ENCODE results near the gene RNF208. TPM values are rescaled to one million over a fixed set of nuclear protein-coding genes. Genes with fewer than 3 reads are reported as not detected.

RNF208 gene
- polyA plus RNA-seq, 2 of the 4 experiments (the other 2 are of a cell fraction): 0.06 to 1.7 TPM

DNA sequence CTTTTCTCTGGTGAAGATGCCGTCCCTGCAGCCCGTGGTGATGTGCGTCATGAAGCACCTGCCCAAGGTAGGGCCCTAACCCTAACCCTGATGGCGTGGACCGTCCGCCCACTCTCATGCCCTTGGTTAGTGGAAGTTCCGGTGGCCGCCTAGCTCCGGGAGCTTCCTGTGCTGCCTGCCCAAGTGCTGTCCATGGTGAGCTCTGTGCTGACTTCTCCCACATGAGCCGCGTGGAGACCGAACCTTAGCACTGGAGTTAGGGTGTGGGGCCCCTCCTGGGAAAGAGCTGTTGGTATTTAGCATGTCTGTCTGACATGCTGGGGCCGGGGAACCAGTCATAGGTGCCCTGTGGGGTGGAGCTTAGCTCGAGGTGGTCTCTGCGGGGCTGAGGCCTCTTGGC, 34.3 kb upstream of the RNF208 start:
- CTCF ChIA-PET: interaction anchor here (0.6 to 17.1 kb wide), 7 partner anchors 10 to 137 kb away, joined by 3 to 236 read pairs (median 4); partner anchors contain the start of genes NRARP, TOR4A and TUBB4B

DNA sequence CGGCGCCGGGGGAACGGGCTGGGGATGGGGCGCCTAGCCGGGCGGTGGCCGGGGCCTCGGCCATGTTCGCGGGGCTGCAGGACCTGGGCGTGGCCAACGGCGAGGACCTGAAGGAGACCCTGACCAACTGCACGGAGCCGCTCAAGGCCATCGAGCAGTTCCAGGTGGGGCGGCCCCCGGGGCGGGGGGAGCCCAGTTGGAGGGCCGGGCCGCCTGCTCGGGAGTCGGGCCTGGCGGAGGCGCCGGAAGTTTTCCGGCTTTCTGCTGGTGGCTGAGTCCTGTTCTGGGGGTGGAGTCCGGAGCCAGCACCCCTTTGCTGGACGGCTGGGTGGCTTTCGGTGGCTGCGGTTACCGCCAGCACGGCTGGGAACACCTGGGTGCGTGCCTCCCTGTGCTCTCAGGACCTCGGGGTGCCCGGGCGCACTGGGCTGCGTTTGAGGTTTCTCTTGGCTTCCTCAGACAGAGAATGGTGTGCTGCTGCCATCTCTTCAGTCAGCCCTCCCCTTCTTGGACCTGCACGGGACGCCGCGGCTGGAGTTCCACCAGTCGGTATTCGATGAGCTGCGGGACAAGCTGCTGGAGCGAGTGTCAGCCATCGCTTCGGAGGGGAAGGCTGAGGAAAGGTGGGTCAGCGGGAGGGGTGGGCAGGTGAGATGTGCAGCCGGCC, 33.5 kb upstream of the RNF208 start:
- 8% methylated on average over 20 of the region's 51 CpGs for WGBS (ENCODE audit: missing lambda C conversion rate)
- TF ChIP-seq JUN (IDR thresholded peaks at IDR 0.05) (peak in 1 of 2 experiments; percentile 14; a peak in 2 of 5 replicates), KDM5A (IDR thresholded peaks at IDR 0.05) (peak; percentile 60; the same call in 1 of the 2 replicates), NR3C1 (IDR thresholded peaks at IDR 0.05) (no peak)
- ATAC-seq (peak; percentile 60 to 65), DNase-seq (ENCODE audit: low read depth in 1 of 2, low spot score in 1 of 2) (peak in 1 of 2 experiments; percentile 43), FAIRE-seq (no peak)
- Histone ChIP-seq H3K27ac (peak overlapping the region; percentile 90 to 98), H3K9me3 (no peaks in the 10 kb centered on the region), H3K4me3 (peak overlapping the region; percentile 93), H3K4me2 (peak overlapping the region; percentile 100), H3K4me1 (peaks cover 20% of the 10 kb centered on the region)
- ChIA-PET CTCF (interaction anchor here (1.1 to 17.1 kb wide), 9 partner anchors 11 to 119 kb away, joined by 3 to 236 read pairs (median 4); partner anchors contain the start of genes NRARP, RNF224 and TUBB4B), POLR2A (interaction anchor here (1.0 to 4.7 kb wide), 4 partner anchors 10 to 126 kb away, joined by 3 to 97 read pairs (median 4); partner anchors contain the start of gene TUBB4B)

More for the DNA sequence above, 34.3 kb upstream of the RNF208 start:
- Histone ChIP-seq H3K4me1 (peaks cover 20% of the 10 kb centered on the region), H3K4me3 (peak overlapping the region; percentile 93), H3K4me2 (peak overlapping the region; percentile 100), H3K27ac (peak overlapping the region; percentile 90 to 98; a peak in 4 of 6 replicates), H3K9me3 (no peaks in the 10 kb centered on the region)
- ATAC-seq (no peak), DNase-seq (ENCODE audit: low read depth in 1 of 2, low spot score in 1 of 2) (no peak), FAIRE-seq (no peak)
- POLR2A ChIA-PET: interaction anchor here (0.8 to 4.7 kb wide), 5 partner anchors 11 to 127 kb away, joined by 3 to 97 read pairs (median 3); partner anchors contain the start of gene TUBB4B
- 89% methylated on average over 14 of the region's 15 CpGs for WGBS (ENCODE audit: missing lambda C conversion rate)
- TF ChIP-seq, protein P1, sequence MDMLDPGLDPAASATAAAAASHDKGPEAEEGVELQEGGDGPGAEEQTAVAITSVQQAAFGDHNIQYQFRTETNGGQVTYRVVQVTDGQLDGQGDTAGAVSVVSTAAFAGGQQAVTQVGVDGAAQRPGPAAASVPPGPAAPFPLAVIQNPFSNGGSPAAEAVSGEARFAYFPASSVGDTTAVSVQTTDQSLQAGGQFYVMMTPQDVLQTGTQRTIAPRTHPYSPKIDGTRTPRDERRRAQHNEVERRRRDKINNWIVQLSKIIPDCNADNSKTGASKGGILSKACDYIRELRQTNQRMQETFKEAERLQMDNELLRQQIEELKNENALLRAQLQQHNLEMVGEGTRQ (IDR thresholded peaks at IDR 0.05): no peak
- no peak for TF ChIP-seq FOSB (CRISPR knock-in tag; IDR thresholded peaks at IDR 0.05)
- no peak for TF ChIP-seq CBX2 (IDR thresholded peaks at IDR 0.05; ENCODE audit: borderline replicate concordance, low read depth)
- no peak for TF ChIP-seq BHLHE40 (IDR thresholded peaks at IDR 0.05; ENCODE audit: low read depth, low read length)
- TF ChIP-seq ZC3H11A (IDR thresholded peaks at IDR 0.05): no peak
- no peak for TF ChIP-seq RARB (CRISPR knock-in tag; IDR thresholded peaks at IDR 0.05)
- no peak for TF ChIP-seq CHD4 (IDR thresholded peaks at IDR 0.05; ENCODE audit: borderline replicate concordance)
- TF ChIP-seq FOXS1 (CRISPR knock-in tag; IDR thresholded peaks at IDR 0.05): no peak
- no peak for TF ChIP-seq HOXB13 (CRISPR knock-in tag; IDR thresholded peaks at IDR 0.05; ENCODE audit: low read depth)
- TF ChIP-seq, protein P2, sequence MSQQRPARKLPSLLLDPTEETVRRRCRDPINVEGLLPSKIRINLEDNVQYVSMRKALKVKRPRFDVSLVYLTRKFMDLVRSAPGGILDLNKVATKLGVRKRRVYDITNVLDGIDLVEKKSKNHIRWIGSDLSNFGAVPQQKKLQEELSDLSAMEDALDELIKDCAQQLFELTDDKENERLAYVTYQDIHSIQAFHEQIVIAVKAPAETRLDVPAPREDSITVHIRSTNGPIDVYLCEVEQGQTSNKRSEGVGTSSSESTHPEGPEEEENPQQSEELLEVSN (IDR thresholded peaks at IDR 0.05; ENCODE audit: borderline replicate concordance, low read depth): no peak
- TF ChIP-seq EP300 (IDR thresholded peaks at IDR 0.05): no peak
- no peak for TF ChIP-seq ZFP36 (IDR thresholded peaks at IDR 0.05; ENCODE audit: borderline replicate concordance, partially characterized antibody)
- TF ChIP-seq, protein P3, sequence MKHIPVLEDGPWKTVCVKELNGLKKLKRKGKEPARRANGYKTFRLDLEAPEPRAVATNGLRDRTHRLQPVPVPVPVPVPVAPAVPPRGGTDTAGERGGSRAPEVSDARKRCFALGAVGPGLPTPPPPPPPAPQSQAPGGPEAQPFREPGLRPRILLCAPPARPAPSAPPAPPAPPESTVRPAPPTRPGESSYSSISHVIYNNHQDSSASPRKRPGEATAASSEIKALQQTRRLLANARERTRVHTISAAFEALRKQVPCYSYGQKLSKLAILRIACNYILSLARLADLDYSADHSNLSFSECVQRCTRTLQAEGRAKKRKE (CRISPR knock-in tag; IDR thresholded peaks at IDR 0.05; ENCODE audit: low read depth): no peak
- TF ChIP-seq CBX8 (IDR thresholded peaks at IDR 0.05): no peak
- TF ChIP-seq CEBPB (IDR thresholded peaks at IDR 0.05): no peak
- no peak for TF ChIP-seq HDAC2 (IDR thresholded peaks at IDR 0.05)
- no peak for TF ChIP-seq POLR2A (IDR thresholded peaks at IDR 0.05; ENCODE audit: low read length)
- TF ChIP-seq RAD21 (conservative IDR thresholded peaks at IDR 0.05 in 1 of 2, IDR thresholded peaks at IDR 0.05 in 1 of 2): no peak
